A549 (cell line): ENCODE results near the gene LRRC9. TPM values are rescaled to one million over a fixed set of nuclear protein-coding genes. Genes with fewer than 3 reads are reported as not detected.
A peak's percentile ranks its signal among the peaks of the same experiment; 100 is the strongest.

Source experiments
- ATAC-seq, 2 experiments: fragments of 200-7000 bp in 1 of 2; fragments of >200 bp in 1 of 2; cut with Nextera tagmentation in 1 of 2; cut with Tn5 transposase in 1 of 2; 3 replicates each; pipeline versions ENCODE4 v1.8.0 to v1.9.1; 2018 to 2020; ENCODE audit warnings: mild to moderate bottlenecking in 1 of 2, moderate library complexity in 1 of 2
- CTCF ChIA-PET: fragments of 300-600 bp; sonication (Branson Sonifier 250); formaldehyde crosslinking; extraction: SDS; loops from one replicate; lab custom pipeline; 2021; ENCODE audit warnings: antibody characterized with exemption, inconsistent platforms; lab: Yijun Ruan, JAX
- POLR2A ChIA-PET: fragments of 350-600 bp; formaldehyde crosslinking; extraction: SDS; loops from one replicate; lab custom pipeline; 2021; ENCODE audit warnings: antibody characterized with exemption, inconsistent platforms; lab: Yijun Ruan, JAX
- DNase-seq, 2 experiments: peaks; one replicate each; pipeline versions ENCODE4 v3.0.0 to v3.0.0-alpha.2; 2011 to 2016; ENCODE audit warnings: low read depth in 1 of 2, low spot score in 1 of 2
- FAIRE-seq: peaks from 2 replicates; lab custom pipeline; 2011; peaks lifted over from hg19 to GRCh38; lab: Jason Lieb, UNC
- H3K27ac ChIP-seq, 2 experiments: fragments of >200 bp; sonication (Bioruptor Twin); formaldehyde crosslinking; 3 replicates each; pipeline ENCODE4 v1.5.1; 2016 to 2017
- H3K4me1 ChIP-seq: fragments of >200 bp; sonication (Bioruptor Twin); formaldehyde crosslinking; 3 replicates; pipeline ENCODE4 v1.6.1; 2016
- H3K4me2 ChIP-seq: fragments of >200 bp; sonication (Bioruptor Twin); formaldehyde crosslinking; 3 replicates; pipeline ENCODE4 v1.6.1; 2016
- H3K4me3 ChIP-seq: fragments of >200 bp; sonication (Bioruptor Twin); formaldehyde crosslinking; 3 replicates; pipeline ENCODE4 v1.5.1; 2016
- H3K9me3 ChIP-seq: fragments of >200 bp; sonication (Bioruptor Twin); formaldehyde crosslinking; 3 replicates; pipeline ENCODE4 v1.6.1; 2016
- ATOH8 ChIP-seq: fragments of 250-450 bp; sonication (Bioruptor Pico); IDR thresholded peaks from 2 replicates; pipeline ENCODE4 v1.5.0; 2020; ENCODE audit warnings: low read depth, mild to moderate bottlenecking, moderate library complexity
- CBX8 ChIP-seq: fragments of 200-600 bp; sonication (generic); IDR thresholded peaks from 2 replicates; pipeline ENCODE4 v1.6.1; 2016
- CHD4 ChIP-seq: fragments of 200-600 bp; sonication (generic); IDR thresholded peaks from 2 replicates; pipeline ENCODE4 v1.6.1; 2016; ENCODE audit warnings: antibody characterized with exemption, mild to moderate bottlenecking, borderline replicate concordance
- EP300 ChIP-seq, 2 experiments: fragments of >200 bp; sonication (Bioruptor Twin); formaldehyde crosslinking; IDR thresholded peaks; 2 replicates in 1 of 2; 3 replicates in 1 of 2; pipeline ENCODE4 v1.6.1; 2016 to 2017
- FOSL2 ChIP-seq, 2 experiments: fragments of 450-650 bp in 1 of 2; fragments of >200 bp in 1 of 2; sonication (Bioruptor Twin) in 1 of 2; formaldehyde crosslinking; IDR thresholded peaks; 2 replicates each; pipeline versions ENCODE4 v1.5.0 to v1.6.1; 2016 to 2020; ENCODE audit warnings: mild to moderate bottlenecking in 1 of 2, moderate library complexity in 1 of 2
- HDAC2 ChIP-seq: fragments of 200-600 bp; sonication (generic); IDR thresholded peaks from 2 replicates; pipeline ENCODE4 v1.6.1; 2016
- HOXA7 ChIP-seq: fragments of 250-450 bp; sonication (Bioruptor Pico); IDR thresholded peaks from 2 replicates; pipeline ENCODE4 v1.5.0; 2020; ENCODE audit warnings: mild to moderate bottlenecking, moderate library complexity
- HOXB13 ChIP-seq: fragments of 250-450 bp; sonication (Bioruptor Pico); IDR thresholded peaks from 2 replicates; pipeline ENCODE4 v1.5.0; 2020; ENCODE audit warnings: low read depth, mild to moderate bottlenecking, moderate library complexity
- JUN ChIP-seq, 2 experiments: fragments of >200 bp; sonication (Bioruptor Twin); formaldehyde crosslinking; IDR thresholded peaks; 2 replicates in 1 of 2; 3 replicates in 1 of 2; pipeline ENCODE4 v1.6.1; 2016 to 2017
- JUNB ChIP-seq: fragments of >200 bp; sonication (Bioruptor Twin); formaldehyde crosslinking; IDR thresholded peaks from 2 replicates; pipeline ENCODE4 v1.6.1; 2016
- MAFK ChIP-seq: fragments of 450-650 bp; IDR thresholded peaks from 2 replicates; pipeline ENCODE4 v1.6.1; 2014; ENCODE audit not compliant: partially characterized antibody
- MAZ ChIP-seq: fragments of 150-350 bp; IDR thresholded peaks from 2 replicates; pipeline ENCODE4 v1.6.1; 2014; ENCODE audit warnings: antibody characterized with exemption, low read depth, low read length, borderline replicate concordance
- RARB ChIP-seq: fragments of 250-450 bp; sonication (Bioruptor Pico); IDR thresholded peaks from 2 replicates; pipeline ENCODE4 v1.8.0; 2021; ENCODE audit warnings: mild to moderate bottlenecking, moderate library complexity
- RCOR1 ChIP-seq: fragments of 150-350 bp; IDR thresholded peaks from 2 replicates; pipeline ENCODE4 v1.6.1; 2014; ENCODE audit warnings: antibody characterized with exemption, low read length, low read depth
- REST ChIP-seq: fragments of 200-600 bp; sonication (generic); IDR thresholded peaks from 2 replicates; pipeline ENCODE4 v1.6.1; 2016; ENCODE audit warnings: antibody characterized with exemption, mild to moderate bottlenecking, moderate library complexity
- ZNF302 ChIP-seq: fragments of 250-450 bp; sonication (Bioruptor Pico); IDR thresholded peaks from 2 replicates; pipeline ENCODE4 v1.9.0; 2021; ENCODE audit warnings: inconsistent platforms, mild to moderate bottlenecking, moderate library complexity
- WGBS: methylation state at CpG from one replicate; pipeline ENCODE4 v1.1.6; 2017; ENCODE audit errors: missing lambda C conversion rate; 5-methylcytosine and 5-hydroxymethylcytosine counted together
- polyA plus RNA-seq, 4 experiments: library from polyadenylated mRNA; depleted of rRNA in 3 of 4; stranded (reverse); fragments of >200 nt; fragmentation: RNase III in 1 of 4; extraction: RNeasy Plus Mini Kit Qiagen cat#74134 plus additional on column Dnase treatment in 1 of 4; gene quantifications; 2 replicates in 3 of 4; 3 replicates in 1 of 4; pipeline ENCODE4 v1.2.3, GENCODE V29; 2011 to 2017
- TF ChIP-seq, protein P1 (sequence below): fragments of >200 bp; sonication (Bioruptor Twin); formaldehyde crosslinking; IDR thresholded peaks from 3 replicates; pipeline ENCODE4 v1.6.1; 2016
- TF ChIP-seq, protein P2 (sequence below): IDR thresholded peaks from 2 replicates; pipeline ENCODE4 v1.6.1; 2012

Gene LRRC9
- polyA plus RNA-seq, 2 of the 4 experiments (the other 2 are of a cell fraction): not detected

GRCh38 chr14:59969319-59969718 lies 49.4 kb downstream of the LRRC9 start:
- H3K4me2 ChIP-seq: 0 out of 3 replicates have a peak overlapping the region, but pooled peaks have one; percentile 3
- no peak for TF ChIP-seq CHD4
- peak; percentile 51 for TF ChIP-seq MAFK
- TF ChIP-seq FOSL2 (IDR thresholded peaks at IDR 0.05): no peak
- peak; percentile 62 for TF ChIP-seq FOSL2 (CRISPR knock-in tag; IDR thresholded peaks at IDR 0.05)
- TF ChIP-seq, all 56 proteins: peak for 2
- Histone ChIP-seq H3K4me1 (peaks cover 7% of the 10 kb centered on the region; the same call in 1 of the 3 replicates), H3K4me3 (no peak overlapping the region), H3K27ac (no peak overlapping the region), H3K9me3 (no peaks in the 10 kb centered on the region)
- no peak for FAIRE-seq
- peak in 1 of 2 experiments; percentile 42 for DNase-seq
- POLR2A ChIA-PET: interaction anchor here (1.0 kb wide), 1 partner anchor 196 kb away, joined by 3 read pairs; the partner anchor contains the start of gene DHRS7
- 3% methylated on average over 2 of the region's 2 CpGs for WGBS
- ATAC-seq: peak in 1 of 2 experiments; percentile 59; a peak in 3 of 6 replicates
- CTCF ChIA-PET: interaction anchor here (1.6 kb wide), 1 partner anchor 196 kb away, joined by 5 read pairs; the partner anchor contains the start of gene DHRS7

- DNase-seq: no peak
- no peak overlapping the region for H3K27ac ChIP-seq
- no peak overlapping the region for H3K4me3 ChIP-seq
- POLR2A ChIA-PET: no interaction called here
- H3K4me1 ChIP-seq: no peaks in the 10 kb centered on the region
- TF ChIP-seq CBX8 (no peak), MAFK (peak; percentile 63)
- TF ChIP-seq, all 56 proteins: peak for 1
- CTCF ChIA-PET: interaction anchor here (1.7 to 3.6 kb wide), 2 partner anchors 17 to 202 kb away, joined by 4 to 15 read pairs; no protein-coding TSS in a partner anchor
- no peak overlapping the region for H3K4me2 ChIP-seq
- FAIRE-seq (no peak), ATAC-seq (no peak)
- no peaks in the 10 kb centered on the region for H3K9me3 ChIP-seq
Observed at GRCh38 chr14:59981564-59981963, 61.6 kb downstream of the LRRC9 start.

- ATAC-seq: no peak
- Histone ChIP-seq H3K4me2 (no peak overlapping the region), H3K4me3 (no peak overlapping the region), H3K4me1 (no peaks in the 10 kb centered on the region), H3K27ac (no peak overlapping the region), H3K9me3 (no peaks in the 10 kb centered on the region)
- ChIA-PET POLR2A (no interaction called here), CTCF (interaction anchor here (1.9 to 3.6 kb wide), 2 partner anchors 19 to 182 kb away, joined by 5 to 15 read pairs; partner anchors contain the start of gene DHRS7)
- no peak for DNase-seq
- no peak for FAIRE-seq
- TF ChIP-seq RARB: no peak
- TF ChIP-seq, all 56 proteins: peak for 0
Observed at GRCh38 chr14:59983048-59983447, 63.1 kb downstream of the LRRC9 start.

DNA sequence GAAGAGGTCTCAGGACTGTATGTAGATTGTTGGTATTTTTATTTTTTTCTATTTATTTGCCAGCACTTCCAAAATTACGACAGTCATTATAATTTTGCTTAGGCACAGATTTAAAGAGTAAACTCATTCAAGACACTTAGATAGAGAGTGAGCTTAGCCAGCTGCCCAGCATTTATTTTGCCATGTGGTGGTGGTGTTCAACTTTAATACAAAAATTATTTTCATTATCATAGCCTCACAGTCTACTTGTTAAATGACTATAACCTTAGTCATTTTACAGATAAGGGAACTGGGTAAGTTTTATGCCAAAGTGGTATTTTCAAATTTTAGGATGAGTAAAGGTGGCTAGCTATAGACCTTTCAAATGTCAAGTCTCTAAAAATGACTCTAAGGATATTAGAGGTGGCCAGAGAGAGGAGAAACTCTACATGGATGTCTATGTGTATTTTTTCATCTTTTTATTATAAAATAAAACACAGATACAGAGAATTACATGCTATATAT lies 66.7 kb downstream of the LRRC9 start:
- TF ChIP-seq FOSL2 (IDR thresholded peaks at IDR 0.05): no peak
- no peak for TF ChIP-seq FOSL2 (CRISPR knock-in tag; IDR thresholded peaks at IDR 0.05)
- TF ChIP-seq RCOR1: no peak
- TF ChIP-seq ATOH8 (CRISPR knock-in tag): no peak
- TF ChIP-seq JUNB: no peak
- no peak for TF ChIP-seq ZNF302 (CRISPR knock-in tag)
- Histone ChIP-seq H3K4me3 (no peak overlapping the region), H3K9me3 (no peaks in the 10 kb centered on the region), H3K4me2 (no peak overlapping the region), H3K4me1 (no peaks in the 10 kb centered on the region), H3K27ac (no peak overlapping the region)
- CTCF ChIA-PET: no interaction called here
- DNase-seq (no peak), ATAC-seq (no peak), FAIRE-seq (no peak)
- POLR2A ChIA-PET: no interaction called here
- 53% methylated on average over 1 of the region's 1 CpG for WGBS

DNA sequence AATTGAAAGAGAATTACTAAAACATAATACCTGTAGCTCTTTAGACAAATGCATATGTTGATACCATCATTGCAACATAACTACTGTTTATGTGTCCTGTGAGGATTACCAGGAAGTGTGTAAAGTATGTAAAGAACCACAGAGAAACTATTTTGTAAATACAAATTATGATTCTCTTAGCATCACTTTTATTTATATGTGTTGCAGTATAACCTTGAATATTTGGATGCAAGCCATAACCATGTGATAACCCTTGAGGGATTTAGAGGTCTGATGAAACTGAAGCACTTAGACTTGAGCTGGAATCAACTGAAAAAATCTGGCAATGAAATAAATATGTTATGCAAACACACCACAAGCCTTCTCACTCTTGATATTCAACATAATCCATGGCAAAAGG lies 77.5 kb downstream of the LRRC9 start:
- DNase-seq (no peak), FAIRE-seq (no peak), ATAC-seq (no peak)
- H3K27ac ChIP-seq: no peak overlapping the region
- H3K4me3 ChIP-seq: no peak overlapping the region
- H3K4me1 ChIP-seq: no peaks in the 10 kb centered on the region
- no peak overlapping the region for H3K4me2 ChIP-seq
- ChIA-PET POLR2A (no interaction called here), CTCF (no interaction called here)
- H3K9me3 ChIP-seq: no peaks in the 10 kb centered on the region
- TF ChIP-seq JUN (IDR thresholded peaks at IDR 0.05): no peak
- TF ChIP-seq MAFK: no peak
- no peak for TF ChIP-seq MAZ
- TF ChIP-seq, protein P1, sequence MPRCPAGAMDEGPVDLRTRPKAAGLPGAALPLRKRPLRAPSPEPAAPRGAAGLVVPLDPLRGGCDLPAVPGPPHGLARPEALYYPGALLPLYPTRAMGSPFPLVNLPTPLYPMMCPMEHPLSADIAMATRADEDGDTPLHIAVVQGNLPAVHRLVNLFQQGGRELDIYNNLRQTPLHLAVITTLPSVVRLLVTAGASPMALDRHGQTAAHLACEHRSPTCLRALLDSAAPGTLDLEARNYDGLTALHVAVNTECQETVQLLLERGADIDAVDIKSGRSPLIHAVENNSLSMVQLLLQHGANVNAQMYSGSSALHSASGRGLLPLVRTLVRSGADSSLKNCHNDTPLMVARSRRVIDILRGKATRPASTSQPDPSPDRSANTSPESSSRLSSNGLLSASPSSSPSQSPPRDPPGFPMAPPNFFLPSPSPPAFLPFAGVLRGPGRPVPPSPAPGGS: no peak
- TF ChIP-seq CBX8: no peak
- no peak for TF ChIP-seq HOXB13 (CRISPR knock-in tag)
- no peak for TF ChIP-seq HDAC2
- no peak for TF ChIP-seq HOXA7 (CRISPR knock-in tag)
- no peak for TF ChIP-seq REST
- TF ChIP-seq, protein P2, sequence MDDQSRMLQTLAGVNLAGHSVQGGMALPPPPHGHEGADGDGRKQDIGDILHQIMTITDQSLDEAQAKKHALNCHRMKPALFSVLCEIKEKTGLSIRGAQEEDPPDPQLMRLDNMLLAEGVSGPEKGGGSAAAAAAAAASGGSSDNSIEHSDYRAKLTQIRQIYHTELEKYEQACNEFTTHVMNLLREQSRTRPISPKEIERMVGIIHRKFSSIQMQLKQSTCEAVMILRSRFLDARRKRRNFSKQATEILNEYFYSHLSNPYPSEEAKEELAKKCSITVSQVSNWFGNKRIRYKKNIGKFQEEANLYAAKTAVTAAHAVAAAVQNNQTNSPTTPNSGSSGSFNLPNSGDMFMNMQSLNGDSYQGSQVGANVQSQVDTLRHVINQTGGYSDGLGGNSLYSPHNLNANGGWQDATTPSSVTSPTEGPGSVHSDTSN: no peak
- no peak for TF ChIP-seq EP300 (IDR thresholded peaks at IDR 0.05)
